HepG2 (cell line): ENCODE results near the gene DMAC2L.

ENCODE experiments used
- FOXA1 ChIP-seq, 2 experiments: fragments of 450-650 bp in 1 of 2; sonication (generic) in 1 of 2; formaldehyde crosslinking in 1 of 2; IDR thresholded peaks; 2 replicates each; pipeline versions ENCODE4 v1.4.0 to v1.6.1; 2016 to 2020; ENCODE audit warnings: missing genetic modification reagents in 1 of 2
- MYC ChIP-seq: sonication (generic); formaldehyde crosslinking; IDR thresholded peaks from 2 replicates; pipeline ENCODE4 v1.9.0; 2021; ENCODE audit warnings: missing genetic modification reagents, borderline replicate concordance
- TAF1 ChIP-seq: sonication (generic); formaldehyde crosslinking; IDR thresholded peaks from 2 replicates; pipeline ENCODE4 v1.4.0; 2020; ENCODE audit warnings: missing genetic modification reagents
- ZNF12 ChIP-seq: sonication (generic); formaldehyde crosslinking; IDR thresholded peaks from 2 replicates; pipeline ENCODE4 v1.5.0; 2020; ENCODE audit warnings: missing genetic modification reagents
- ZNF431 ChIP-seq: sonication (generic); formaldehyde crosslinking; IDR thresholded peaks from 2 replicates; pipeline ENCODE4 v1.9.0; 2022; ENCODE audit warnings: missing genetic modification reagents, low read depth, mild to moderate bottlenecking, borderline replicate concordance
- ZNF552 ChIP-seq: sonication (generic); formaldehyde crosslinking; IDR thresholded peaks from 2 replicates; pipeline ENCODE4 v1.9.0; 2022; ENCODE audit warnings: missing genetic modification reagents, mild to moderate bottlenecking, borderline replicate concordance
- ZNF749 ChIP-seq: sonication (generic); formaldehyde crosslinking; IDR thresholded peaks from 2 replicates; pipeline ENCODE4 v1.8.0; 2022; ENCODE audit warnings: mild to moderate bottlenecking, missing genetic modification reagents, moderate library complexity, borderline replicate concordance

DNA sequence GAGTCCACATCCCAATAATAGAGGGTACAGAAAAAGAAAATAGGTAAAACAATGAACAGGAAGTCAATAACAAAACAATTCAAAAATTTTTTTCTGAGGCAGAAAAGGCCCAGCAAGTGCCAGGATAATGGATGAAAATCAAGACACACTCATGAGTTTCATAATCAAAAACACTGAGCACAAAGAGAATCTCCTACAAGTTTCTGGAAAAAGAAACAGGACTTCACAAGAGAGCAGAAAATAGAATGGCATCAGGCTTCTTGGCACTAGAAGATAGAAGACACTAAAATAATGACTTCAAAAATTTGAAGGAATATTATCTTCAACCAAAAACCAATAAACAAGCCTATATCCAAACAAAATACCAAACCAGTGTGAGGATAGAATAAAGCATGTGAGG, 36.8 kb downstream of the DMAC2L start:
- TF ChIP-seq ZNF12 (CRISPR knock-in tag) (no peak), MYC (CRISPR knock-in tag) (no peak), ZNF431 (CRISPR knock-in tag) (no peak), TAF1 (no peak), ZNF749 (CRISPR knock-in tag) (no peak), FOXA1 (IDR thresholded peaks at IDR 0.05) (no peak), FOXA1 (CRISPR knock-in tag; IDR thresholded peaks at IDR 0.05) (no peak), ZNF552 (no peak)
